Left kidney (tissue), 2 donors: ENCODE measurements around the gene ATAD5. TPM values are rescaled to one million over a fixed set of nuclear protein-coding genes. Genes with fewer than 3 reads are reported as not detected.
"Not testable (repeated sequence)": the region's sequence is repeated elsewhere in the genome, so short reads cannot be mapped to it uniquely, and the experiment has no call there.

Experiments
- DNase-seq: peaks from one replicate; pipeline ENCODE4 v3.0.0-alpha.2; 2013
- polyA plus RNA-seq: library from polyadenylated mRNA; unstranded; fragments of 120-200 nt; gene quantifications from one replicate; pipeline ENCODE4 v1.2.1, GENCODE V29; 2013; ENCODE audit not compliant: insufficient read length

The ATAD5 gene
- polyA plus RNA-seq, 1 donor, result 13.4 TPM

DNA sequence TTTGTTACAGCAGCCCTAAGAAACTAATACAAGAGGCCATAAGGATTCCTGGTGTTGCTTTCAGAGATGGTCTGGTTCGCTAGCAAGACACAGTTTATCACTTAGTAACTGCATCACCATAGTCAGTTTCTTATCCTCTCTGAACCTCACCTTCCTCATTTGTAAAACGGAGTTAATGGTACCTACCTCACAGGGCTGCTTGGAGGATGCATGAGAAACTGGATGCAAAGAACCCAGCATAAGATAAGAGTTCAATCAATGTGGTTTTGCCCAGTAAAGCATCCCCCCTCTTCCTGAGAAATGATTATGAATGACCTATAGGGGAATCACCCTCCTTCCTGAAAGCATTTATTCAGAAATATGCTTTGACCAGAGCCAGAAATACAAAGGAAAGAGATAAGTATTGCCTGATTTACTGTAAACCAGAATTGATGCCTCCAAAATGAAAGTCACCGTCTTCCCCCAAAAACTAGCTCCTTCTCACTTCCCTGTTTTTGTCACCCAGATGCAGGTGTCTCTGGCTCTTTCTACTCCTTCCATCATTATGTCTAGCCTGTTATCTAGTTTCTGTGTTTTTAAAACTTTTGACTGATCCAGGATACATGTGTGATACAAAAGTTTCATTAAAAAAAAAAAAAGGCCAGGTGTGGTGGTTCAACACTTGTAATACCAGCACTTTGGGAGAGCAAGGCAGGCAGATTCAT lies 77.1 kb downstream of the ATAD5 start:
- DNase-seq, result no peak

- DNase-seq, result not testable (repeated sequence)
Observed at GRCh38 chr17:30910151-30910550, 78.4 kb downstream of the ATAD5 start.

DNA sequence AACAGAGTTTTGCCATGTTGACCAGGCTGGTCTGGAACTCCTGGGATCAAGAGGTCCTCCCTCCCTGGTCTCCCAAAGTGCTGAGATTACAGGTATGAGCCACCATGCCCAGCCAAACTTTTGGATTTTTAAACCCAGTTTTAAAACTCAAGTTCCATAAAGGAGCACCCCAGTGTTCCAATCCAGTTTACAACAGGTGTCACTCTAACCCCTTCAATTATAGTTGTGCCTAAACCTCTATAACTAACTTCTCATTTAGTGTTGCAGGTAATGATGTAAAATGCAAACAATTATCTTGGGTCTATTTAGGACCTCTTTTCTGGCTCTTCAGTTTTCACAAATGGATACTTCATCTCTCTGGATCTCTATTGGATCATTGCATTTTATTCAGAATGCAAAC lies 82.2 kb downstream of the ATAD5 start:
- DNase-seq, result no peak

DNA sequence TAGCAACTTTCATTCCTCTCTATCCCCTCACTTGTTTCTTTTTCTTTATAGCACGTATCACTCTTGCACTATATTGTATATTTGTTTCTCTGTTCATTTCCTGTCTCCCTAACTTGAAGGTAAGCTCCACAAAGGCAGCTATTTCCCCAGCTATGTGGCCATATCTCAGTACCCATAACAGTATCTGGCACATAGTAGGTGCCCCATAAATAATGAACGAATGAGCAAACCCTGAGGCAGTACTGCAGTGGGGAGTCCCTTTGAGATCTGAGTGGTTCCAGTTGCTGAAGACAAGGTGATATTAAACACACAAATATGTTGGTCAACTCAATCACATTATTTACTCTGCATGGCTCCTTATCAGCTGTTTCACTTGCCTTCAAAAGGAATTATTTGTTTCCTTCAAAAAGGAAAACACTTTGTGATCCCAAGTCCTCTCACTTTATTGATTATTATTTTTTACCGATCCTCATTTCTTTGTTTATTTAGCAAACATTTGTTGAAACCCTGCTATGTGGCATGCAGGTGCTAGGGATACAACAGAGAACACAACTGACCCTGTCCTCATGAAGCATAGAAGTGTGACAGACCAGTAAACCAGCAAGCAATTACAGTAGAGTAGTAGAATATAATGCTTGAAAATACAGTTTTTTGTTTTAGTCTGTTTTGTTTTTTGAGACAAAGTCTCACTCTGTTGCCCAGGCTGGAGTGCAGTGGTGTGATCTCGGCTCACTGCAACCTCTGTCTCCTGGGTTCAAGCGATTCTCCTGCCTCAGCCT lies 84.3 kb downstream of the ATAD5 start:
- no peak for DNase-seq

DNA sequence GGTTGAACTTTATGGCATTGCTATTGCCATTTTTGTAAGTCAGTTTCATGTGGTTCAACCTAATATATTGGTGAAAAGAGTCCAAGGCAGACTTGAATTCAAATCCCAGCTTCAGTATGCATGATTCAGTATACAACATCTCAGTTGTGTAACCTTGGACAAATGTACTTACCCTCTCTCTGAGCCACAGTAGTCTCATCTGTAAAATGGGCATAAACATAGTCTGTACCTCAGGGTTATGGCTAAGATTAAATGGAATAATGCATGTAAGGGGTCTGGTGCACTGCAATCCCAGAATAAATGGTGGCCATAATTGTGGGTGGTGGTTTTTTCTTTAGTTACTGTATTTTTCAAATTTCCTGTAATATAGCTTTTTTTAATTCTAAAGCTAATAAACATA lies 85.3 kb downstream of the ATAD5 start:
- no peak for DNase-seq

- DNase-seq, result no peak
Observed at GRCh38 chr17:30920282-30920681, 88.5 kb downstream of the ATAD5 start.

DNA sequence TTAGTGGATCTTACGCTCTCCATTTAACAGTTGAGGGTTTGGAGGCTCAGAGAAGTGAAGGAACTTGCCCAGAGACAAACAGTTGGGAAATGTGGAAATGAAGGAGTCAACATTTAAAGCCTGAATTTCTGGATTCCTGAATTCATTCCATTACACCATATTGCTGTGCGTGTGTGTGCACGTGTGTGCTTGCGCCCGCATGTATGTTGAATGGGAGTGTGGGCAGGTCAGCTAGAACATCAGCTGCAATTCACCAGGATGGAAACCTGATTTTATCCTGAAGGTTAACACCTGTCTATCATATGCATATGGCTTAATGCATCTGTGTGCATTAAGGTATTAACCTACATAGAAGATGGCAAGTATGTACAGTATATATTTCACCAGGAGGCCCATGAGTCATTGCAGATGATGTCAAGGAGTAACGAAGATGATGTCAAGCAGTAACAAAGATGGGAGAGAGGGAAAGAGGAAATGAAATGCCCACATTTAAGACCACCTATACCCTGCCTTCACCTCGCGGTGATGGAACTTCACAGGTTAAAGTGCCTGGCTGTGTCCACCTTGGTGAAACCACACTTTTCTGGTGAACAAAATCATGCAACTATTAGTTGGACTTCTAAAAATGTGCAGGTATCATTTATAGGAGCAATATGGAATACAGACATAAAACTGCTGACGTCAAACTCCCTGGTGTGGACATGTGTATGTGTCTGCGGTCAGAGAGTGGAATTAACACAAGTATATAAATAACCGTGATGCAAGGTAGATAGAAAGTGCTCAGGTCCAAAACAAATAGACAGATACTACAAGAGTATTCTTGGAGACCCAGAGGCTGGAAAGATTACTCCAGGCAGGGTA lies 89.1 kb downstream of the ATAD5 start:
- DNase-seq, result no peak

DNA sequence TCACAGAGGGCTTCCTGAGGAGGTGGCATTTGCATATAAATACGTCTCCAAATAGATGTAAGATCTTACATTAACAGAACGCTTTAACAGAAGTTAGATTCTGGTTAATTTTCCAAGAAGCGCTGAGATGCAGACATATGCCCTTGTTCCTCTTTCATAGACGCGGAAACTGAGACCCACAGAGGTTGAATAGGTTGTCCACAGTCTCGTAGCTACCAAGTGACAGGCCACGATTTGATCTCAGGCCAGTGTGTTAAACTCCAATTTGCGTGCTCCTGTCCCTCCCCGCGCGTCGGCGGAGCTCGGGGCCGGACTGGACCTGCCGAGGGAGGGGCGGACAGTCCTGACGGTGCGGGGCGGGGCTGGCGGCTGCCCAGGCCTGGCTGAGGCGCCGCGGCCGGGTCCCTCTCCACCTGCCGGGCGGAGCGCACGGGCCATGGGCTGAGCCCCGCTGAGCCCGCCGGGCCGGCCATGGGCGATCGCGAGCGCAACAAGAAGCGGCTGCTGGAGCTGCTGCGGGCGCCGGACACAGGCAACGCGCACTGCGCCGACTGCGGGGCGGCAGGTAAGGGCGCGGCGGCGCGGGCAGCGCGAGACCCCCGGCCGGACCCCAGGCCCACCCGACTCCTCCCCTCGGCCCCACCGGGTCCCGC lies 89.9 kb downstream of the ATAD5 start, which contains the start of gene ADAP2:
ADAP2 (plus strand) TSS at position 402 of the 653 bp plus-strand sequence; CDS start at position 472, 70 bp downstream.
- no peak for DNase-seq

GRCh38 chr17:30922235-30923030 lies 90.7 kb downstream of the ATAD5 start:
- no peak for DNase-seq

DNA sequence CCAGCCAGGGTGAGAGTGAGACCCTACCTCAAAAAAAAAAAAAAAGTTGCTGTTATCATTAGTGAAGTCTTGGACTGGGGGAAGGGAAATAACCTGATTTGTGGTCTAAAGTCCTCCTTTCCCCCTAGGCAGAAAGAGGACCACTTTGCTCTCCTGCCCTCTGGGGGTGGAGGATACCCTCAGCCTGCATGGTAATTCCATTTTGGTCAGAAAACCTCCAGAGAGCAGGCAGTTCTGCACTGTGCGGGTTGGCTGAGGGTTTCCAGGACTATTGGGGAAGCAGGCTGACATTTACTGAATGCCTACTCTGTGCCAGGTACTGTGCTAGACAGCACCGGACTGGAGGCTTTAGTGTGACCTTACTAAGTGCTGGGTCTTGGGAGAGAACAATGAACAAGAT lies 92.6 kb downstream of the ATAD5 start:
- no peak for DNase-seq

- DNase-seq, result no peak
Observed at GRCh38 chr17:30926516-30926915, 94.8 kb downstream of the ATAD5 start.

DNA sequence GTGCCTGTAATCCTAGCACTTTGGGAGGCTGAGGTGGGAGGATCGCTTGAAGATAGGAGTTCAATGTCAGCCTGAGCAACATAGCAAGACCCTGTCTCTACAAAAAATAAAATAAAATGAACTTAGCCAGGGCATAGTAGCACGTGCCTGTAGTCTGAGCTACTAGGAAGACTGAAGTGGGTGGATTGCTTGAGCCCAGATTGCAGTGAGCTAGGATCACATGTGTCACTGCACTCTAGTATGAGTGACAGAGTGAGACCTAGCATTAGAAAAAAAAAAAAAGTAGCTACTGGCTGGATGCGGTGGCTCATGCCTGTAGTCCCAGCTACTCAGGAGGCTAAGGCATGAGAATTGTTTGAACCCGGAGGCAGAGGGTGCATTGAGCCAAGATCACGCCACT lies 96.0 kb downstream of the ATAD5 start:
- DNase-seq, result no peak

DNA sequence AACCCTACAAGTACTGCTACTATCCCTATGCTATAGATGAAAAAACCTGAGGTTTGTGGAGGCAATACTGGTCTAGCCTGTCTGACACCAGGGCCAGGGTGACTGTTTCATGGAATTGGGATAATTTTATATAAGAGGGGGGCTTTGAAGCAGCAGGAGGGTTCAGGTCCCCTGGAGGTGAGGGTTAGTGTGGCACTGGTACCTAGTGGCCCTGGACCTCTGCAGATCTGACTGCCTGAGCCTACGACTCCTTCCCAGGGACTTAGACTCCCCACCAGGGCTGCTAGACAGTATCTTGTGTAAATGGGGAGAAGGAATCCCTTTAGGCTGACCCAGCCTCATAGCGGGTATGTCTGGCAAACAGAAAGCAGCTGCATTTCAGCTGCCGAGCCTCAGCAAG lies 96.8 kb downstream of the ATAD5 start:
- no peak for DNase-seq

DNA sequence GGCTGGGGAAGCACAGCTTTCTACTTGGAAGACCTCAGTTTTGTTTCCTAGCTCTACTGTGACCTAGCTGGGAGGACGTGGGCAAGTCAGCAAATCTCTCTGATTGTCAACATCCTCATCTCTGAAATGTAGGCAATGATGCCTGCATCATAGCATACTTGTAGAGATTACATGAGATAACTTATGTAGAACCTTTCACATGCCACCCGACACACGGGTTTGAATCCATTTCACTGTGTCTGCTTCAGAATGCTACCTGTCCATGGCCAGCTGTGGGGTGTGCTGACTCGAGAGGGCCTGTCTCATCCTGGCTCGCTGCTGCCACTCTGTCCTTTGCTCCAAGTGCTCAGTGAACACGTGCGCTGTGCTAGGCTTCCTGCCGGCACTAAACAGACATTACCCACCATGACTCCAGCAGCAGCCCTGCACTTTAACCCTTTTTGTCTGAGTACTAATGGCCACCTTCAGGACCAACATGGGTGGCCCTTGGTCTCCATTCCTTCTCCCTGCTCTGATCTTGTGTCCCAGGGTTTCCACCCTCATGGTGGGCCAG lies 97.4 kb downstream of the ATAD5 start:
- no peak for DNase-seq

GRCh38 chr17:30929861-30930260 lies 98.1 kb downstream of the ATAD5 start:
- not testable (repeated sequence) for DNase-seq

DNA sequence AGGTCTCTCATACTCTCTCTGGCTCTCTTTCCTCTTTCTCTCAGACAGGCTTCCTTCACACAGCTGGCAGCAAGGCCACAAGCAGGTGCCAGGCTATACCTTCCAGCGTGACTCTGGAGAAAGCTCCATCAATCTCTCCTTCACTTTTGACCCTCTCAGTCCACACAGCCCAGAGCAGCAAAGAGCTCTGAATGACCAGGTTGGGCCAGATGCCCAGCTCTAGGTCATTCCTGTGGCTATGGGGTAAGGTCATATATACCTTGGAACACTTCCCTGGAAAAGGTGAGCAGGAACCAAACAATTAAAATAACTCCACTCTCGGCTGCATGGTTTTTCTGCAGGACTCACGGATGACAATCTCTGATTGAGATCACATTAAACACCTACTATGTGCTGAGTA lies 98.7 kb downstream of the ATAD5 start:
- DNase-seq, result no peak

GRCh38 chr17:30931582-30931981 lies 99.8 kb downstream of the ATAD5 start:
- not testable (repeated sequence) for DNase-seq

GRCh38 chr17:30933966-30934365 lies 102.2 kb downstream of the ATAD5 start:
- no peak for DNase-seq

DNA sequence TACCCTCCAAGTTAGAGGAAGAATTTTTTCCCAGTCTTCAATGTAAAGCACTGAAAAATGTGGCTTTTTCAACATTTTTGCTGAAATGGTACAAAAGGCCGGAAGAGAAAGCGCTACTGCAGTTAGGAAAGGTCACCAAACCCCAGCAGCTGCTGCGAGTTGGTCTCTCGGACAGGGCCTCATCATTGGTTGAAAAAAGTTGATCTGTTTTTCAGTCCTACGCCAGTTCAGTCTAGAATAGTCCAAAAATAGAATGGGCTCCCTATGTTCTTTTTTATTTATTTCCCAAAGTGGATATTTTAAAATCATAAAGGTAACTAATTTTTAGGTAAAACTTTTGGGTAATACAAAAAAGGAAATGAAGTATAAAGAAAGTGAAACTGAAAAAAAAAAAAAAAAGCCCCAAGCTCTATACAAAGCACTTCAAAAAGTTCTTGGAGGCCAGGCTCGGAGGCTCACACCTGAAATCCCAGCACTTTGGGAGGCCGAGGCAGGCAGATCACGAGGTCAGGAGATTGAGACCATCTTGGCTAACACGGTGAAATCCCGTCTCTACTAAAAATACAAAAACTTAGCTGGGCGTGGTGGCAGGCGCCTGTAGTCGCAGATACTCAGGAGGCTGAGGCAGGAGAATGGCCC lies 107.4 kb downstream of the ATAD5 start:
- no peak for DNase-seq

DNA sequence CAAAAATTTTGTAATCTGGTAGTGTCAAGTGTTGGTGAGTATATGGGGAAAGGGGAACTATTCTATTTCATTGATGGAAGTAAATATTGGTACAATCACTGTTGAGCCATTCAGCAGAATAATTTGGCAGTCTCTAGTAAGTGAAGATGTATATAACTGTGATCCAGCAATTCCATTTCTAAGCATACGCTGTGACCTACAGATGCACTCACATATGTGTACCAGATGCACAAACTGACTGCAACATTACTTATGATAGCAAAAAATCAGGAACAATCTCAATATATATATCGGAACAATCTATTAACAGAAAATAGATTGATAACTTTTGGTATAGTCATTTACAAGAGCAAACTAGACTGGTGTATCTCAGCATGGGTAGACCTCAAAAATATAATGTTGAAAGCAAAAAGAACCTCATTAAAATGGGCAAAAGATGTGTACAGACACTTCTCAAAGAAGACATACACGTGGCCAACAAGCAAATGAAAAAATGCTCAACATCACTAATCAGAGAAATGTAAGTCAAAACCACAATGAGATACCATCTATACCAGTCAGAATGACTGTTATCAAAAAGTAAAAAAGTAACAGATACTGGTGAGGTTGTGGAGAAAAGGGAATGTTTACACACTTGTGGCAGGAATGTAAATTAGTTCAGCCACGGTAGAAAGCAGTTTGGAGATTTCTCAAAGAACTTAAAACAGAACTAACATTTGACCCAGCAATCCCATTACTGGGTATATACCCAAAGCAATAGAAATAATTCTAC lies 110.7 kb downstream of the ATAD5 start:
- no peak for DNase-seq
